ENCODE measurements around the gene CACNA2D1. TPM values are rescaled to one million over a fixed set of nuclear protein-coding genes. Genes with fewer than 3 reads are reported as not detected.

Gene CACNA2D1
- total RNA-seq, 1 experiment from 2014 or later = 9.8 TPM

DNA sequence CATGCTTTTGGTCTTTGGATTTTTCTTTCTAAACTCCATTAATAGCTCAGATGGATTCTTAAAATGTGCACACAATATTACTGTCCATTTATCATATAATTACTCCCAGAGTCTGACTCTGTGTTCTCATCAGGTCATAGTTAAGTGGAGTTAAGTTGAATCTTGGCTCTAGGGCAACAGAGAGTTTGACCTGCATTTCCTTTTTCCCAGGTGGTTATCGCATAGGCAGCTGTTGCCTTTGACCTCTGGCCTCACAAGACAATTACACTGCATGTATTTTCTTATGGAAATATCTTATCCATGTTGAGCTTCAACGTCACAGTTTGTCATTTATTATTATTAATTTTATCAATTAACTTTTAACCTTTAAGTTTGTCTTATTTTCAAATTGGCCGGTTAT is 436.3 kb downstream of the CACNA2D1 start:
- TF ChIP-seq CTCF (IDR thresholded peaks at IDR 0.05) (no peak), TCF7L2 (IDR thresholded peaks at IDR 0.05; ENCODE audit: low read depth, low read length) (no peak), POLR2AphosphoS5 (IDR thresholded peaks at IDR 0.05; ENCODE audit: low read depth, low read length) (no peak), SIN3A (IDR thresholded peaks at IDR 0.05; ENCODE audit: borderline replicate concordance, insufficient read depth, low read depth, low read length) (no peak)
- TF ChIP-seq, protein P1, sequence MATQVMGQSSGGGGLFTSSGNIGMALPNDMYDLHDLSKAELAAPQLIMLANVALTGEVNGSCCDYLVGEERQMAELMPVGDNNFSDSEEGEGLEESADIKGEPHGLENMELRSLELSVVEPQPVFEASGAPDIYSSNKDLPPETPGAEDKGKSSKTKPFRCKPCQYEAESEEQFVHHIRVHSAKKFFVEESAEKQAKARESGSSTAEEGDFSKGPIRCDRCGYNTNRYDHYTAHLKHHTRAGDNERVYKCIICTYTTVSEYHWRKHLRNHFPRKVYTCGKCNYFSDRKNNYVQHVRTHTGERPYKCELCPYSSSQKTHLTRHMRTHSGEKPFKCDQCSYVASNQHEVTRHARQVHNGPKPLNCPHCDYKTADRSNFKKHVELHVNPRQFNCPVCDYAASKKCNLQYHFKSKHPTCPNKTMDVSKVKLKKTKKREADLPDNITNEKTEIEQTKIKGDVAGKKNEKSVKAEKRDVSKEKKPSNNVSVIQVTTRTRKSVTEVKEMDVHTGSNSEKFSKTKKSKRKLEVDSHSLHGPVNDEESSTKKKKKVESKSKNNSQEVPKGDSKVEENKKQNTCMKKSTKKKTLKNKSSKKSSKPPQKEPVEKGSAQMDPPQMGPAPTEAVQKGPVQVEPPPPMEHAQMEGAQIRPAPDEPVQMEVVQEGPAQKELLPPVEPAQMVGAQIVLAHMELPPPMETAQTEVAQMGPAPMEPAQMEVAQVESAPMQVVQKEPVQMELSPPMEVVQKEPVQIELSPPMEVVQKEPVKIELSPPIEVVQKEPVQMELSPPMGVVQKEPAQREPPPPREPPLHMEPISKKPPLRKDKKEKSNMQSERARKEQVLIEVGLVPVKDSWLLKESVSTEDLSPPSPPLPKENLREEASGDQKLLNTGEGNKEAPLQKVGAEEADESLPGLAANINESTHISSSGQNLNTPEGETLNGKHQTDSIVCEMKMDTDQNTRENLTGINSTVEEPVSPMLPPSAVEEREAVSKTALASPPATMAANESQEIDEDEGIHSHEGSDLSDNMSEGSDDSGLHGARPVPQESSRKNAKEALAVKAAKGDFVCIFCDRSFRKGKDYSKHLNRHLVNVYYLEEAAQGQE (IDR thresholded peaks at IDR 0.05; ENCODE audit: insufficient read depth in 1 of 2, low read depth in 2 of 2, low read length in 1 of 2) = no peak
- Histone ChIP-seq H3K4me1 (ENCODE audit: control insufficient read depth, insufficient read depth, low read length) (no peaks in the 10 kb centered on the region), H3K36me3 (ENCODE audit: control insufficient read depth, insufficient read depth, low read length) (no peaks in the 10 kb centered on the region), H3K27ac (ENCODE audit: low read length) (no peak overlapping the region), H3K27me3 (ENCODE audit: control insufficient read depth, insufficient read depth, low read length) (no peaks in the 10 kb centered on the region), H3K9me3 (ENCODE audit: control insufficient read depth, insufficient read depth, low read depth, low read length) (no peaks in the 10 kb centered on the region), H3K4me3 (ENCODE audit: low read depth in 2 of 2, low read length in 2 of 2) (no peak overlapping the region)
- in situ Hi-C loops (cut with HindIII; ENCODE audit: low pct_unique_long_range_greater_than_20kb, low sequenced_read_pairs) (no loop called here), intact Hi-C loops (cut with micrococcal nuclease; ENCODE audit: unreplicated experiment) (no loop called here)
- ChIA-PET POLR2A (no interaction called here), CTCF (no interaction called here)
- DNase-seq (ENCODE audit: low read depth, low spot score) (no peak), ATAC-seq (no peak)
- no TSS peak for BruUV-seq (replicated peaks)

DNA sequence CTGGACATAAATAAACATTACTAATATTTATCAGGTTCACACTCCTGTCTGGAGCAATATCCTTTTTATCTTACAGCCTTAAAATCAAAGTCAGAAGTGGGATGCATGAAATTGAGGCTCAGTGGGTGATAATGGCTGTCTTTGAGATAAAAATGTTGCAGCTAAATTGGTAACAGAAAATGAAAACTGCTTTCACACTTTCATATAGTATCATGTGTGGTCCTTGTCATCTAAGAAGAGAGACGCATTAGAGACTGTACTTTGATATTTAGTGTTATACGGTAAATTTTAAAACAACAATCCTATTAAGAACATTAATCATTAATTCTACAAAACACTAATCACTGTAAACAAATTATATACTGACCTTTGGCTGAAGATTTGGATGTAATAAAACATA is 438.5 kb downstream of the CACNA2D1 start:
- Histone ChIP-seq H3K9me3 (ENCODE audit: control insufficient read depth, insufficient read depth, low read depth, low read length) (no peaks in the 10 kb centered on the region), H3K27me3 (ENCODE audit: control insufficient read depth, insufficient read depth, low read length) (no peaks in the 10 kb centered on the region), H3K27ac (ENCODE audit: low read length) (no peak overlapping the region), H3K4me1 (ENCODE audit: control insufficient read depth, insufficient read depth, low read length) (no peaks in the 10 kb centered on the region), H3K4me3 (ENCODE audit: low read depth in 2 of 2, low read length in 2 of 2) (no peak overlapping the region), H3K36me3 (ENCODE audit: control insufficient read depth, insufficient read depth, low read length) (no peaks in the 10 kb centered on the region)
- TF ChIP-seq, protein P1 (IDR thresholded peaks at IDR 0.05; ENCODE audit: insufficient read depth in 1 of 2, low read depth in 2 of 2, low read length in 1 of 2) = no peak
- TF ChIP-seq SIN3A (IDR thresholded peaks at IDR 0.05; ENCODE audit: borderline replicate concordance, insufficient read depth, low read depth, low read length) (no peak), CTCF (IDR thresholded peaks at IDR 0.05) (no peak), POLR2AphosphoS5 (IDR thresholded peaks at IDR 0.05; ENCODE audit: low read depth, low read length) (no peak)
- CTCF ChIA-PET = no interaction called here
- no peak for ATAC-seq
- intact Hi-C loops (cut with micrococcal nuclease; ENCODE audit: unreplicated experiment) (no loop called here), in situ Hi-C loops (cut with HindIII; ENCODE audit: low pct_unique_long_range_greater_than_20kb, low sequenced_read_pairs) (no loop called here)
- POLR2A ChIA-PET = no interaction called here
- no TSS peak for BruUV-seq (replicated peaks)
- DNase-seq (ENCODE audit: low read depth, low spot score) = no peak
